HG02759 (cell line): ENCODE results near the gene EYA4.

Experiments used
- ATAC-seq: cut with Tn5 transposase; IDR thresholded peaks from one replicate; pipeline ENCODE4 v1.9.1; 2021; ENCODE audit warnings: mild to moderate bottlenecking, moderate library complexity; ENCODE audit not compliant: unreplicated experiment

EYA4 gene

DNA sequence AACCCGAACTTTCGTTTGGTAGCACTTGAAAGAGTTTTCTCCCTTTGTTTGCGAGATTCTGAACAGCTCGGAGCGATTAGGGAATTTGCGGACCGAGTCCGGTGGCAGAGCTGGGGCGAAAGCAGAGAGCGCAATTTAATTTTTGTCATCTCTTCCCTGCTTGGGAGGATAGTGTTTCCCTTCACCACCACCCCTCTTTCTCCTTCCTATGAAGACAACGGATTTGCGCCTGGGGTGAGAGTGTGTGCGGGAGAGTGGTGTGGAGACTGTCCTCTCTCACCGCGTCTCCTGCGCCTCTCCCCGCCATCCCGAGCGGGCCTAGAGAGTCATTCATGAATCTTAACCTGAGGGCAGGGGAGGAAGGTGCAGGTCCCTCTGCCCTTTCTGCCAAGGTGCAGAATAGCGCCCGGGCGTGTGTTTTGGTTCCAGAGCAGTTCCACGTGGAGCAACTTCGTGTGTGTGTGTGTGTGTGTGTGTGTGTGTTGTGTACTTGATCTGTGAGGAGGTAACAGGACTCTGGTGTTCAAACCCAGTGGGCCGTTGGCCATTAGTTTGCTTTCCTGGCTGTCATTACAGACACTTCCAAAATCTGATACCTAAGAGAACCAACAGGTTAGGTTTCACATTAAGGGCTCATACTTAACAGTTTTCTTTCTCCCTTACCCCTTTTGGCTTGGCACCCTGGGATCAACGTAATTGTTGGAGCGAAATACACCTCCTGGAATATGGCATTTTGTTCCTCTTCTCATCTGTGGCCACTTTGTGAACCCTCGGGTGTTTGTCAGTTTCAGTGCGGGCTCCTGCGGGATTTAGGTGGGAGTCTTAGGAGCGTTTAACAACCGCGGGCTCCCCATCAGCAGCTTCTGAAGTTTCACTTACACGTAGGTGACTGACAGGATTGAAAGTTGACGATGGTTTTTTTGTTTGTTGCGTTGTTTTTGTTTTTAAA lies 1.8 kb downstream of the EYA4 start:
- ATAC-seq = no peak

DNA sequence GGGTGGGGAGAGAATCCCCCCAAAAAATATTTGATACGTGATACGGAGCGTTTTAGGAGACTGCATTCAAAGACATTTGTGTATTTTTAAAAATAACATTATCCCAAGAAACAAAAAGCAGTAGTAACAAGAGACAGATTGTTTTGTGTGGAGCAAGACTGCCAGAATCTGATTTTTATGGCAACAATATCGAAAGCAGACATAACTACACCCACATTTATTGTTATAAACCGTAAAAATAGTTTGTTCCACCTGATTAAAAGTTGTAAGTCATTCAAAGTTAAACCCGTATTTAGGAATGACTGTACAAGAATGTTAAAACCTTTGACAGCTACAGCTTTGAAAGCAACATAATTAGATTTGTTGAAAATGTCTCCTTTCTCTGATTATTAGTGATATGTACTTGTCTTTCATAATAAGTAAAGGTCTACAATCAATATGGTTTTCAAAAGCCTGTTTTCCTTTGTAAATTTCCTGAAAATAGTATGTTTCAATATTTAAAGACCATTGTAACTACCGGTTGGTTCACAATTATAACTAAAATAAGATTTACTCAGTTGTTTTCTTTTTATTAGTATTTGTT lies 2.7 kb downstream of the EYA4 start:
- ATAC-seq = no peak

DNA sequence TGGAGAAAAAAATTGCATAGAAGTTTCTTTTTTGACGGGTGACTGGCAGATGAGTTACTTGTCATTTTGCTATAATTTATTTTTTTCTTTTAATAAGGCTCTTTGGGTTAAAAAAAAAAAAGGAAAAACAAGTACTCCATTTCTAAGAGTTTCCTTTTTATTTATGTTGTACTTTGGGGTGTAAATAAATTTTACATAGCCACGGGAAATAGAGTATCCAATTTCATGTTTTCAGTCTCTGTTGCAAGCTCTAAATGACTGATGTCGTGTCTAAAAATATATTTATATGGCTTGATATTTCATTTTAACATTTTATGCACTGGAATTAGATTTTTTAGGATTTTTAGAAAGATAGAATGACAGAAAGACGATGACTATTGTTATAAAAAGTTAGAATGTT lies 3.4 kb downstream of the EYA4 start:
- ATAC-seq = no peak

DNA sequence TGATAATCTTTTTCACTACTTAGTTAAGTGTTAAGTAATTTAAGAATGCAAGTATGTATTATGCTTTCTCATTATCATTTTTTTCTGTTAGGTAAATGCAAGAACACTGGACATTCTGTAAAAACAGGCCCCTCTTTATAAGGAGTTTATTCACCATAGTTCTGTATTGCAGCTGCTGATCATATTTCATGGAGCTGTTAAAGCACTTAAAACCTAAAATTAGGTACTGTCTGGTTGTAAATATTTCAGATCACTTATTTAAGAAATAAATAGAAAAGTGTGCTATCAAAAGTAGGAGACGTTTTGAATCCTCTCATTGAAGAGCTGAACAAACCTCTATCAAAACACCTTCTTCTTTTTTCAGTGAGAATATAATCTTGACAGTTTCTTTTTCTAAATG lies 3.9 kb downstream of the EYA4 start:
- ATAC-seq = no peak

DNA sequence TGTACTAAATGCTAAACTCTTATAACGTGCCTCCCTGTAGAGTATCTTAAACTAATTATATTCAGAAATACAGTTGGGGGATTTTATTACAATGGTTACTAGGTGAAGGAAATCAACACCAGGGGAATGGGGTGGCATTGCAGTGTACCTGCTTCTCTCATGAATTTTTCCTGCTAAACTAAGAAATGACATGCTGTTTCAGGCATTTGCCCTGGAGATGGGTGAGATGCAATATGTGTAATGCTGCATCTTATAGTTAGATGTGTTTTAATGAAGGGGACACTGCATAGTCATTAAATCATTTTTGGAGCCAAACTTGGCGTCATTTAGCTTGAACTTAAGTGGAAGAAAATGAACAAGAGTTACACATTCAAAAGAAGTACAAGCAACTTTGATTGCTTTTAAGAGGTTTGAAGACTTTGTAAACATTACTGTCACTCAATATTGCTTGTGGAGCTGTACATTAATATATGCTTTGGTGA lies 4.3 kb downstream of the EYA4 start:
- no peak for ATAC-seq

DNA sequence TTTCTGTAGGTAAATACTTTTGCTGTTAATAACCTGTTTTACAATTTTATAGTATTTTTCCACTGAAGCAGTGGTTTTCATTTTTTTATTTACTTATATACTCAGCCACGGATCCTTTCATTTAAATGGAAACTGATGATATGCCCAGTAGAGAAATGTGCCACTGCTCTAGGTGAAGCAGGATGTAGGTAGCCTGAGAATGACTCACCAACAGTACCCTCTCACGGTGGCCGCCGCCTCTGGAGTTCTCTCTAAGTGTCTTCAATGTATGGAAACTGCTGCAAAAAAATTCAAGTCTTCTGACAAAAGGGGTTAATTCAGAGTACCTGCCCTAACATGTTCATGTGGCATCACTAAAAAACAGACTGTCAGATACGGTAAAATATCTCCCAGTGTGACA lies 6.4 kb downstream of the EYA4 start:
- no peak for ATAC-seq

DNA sequence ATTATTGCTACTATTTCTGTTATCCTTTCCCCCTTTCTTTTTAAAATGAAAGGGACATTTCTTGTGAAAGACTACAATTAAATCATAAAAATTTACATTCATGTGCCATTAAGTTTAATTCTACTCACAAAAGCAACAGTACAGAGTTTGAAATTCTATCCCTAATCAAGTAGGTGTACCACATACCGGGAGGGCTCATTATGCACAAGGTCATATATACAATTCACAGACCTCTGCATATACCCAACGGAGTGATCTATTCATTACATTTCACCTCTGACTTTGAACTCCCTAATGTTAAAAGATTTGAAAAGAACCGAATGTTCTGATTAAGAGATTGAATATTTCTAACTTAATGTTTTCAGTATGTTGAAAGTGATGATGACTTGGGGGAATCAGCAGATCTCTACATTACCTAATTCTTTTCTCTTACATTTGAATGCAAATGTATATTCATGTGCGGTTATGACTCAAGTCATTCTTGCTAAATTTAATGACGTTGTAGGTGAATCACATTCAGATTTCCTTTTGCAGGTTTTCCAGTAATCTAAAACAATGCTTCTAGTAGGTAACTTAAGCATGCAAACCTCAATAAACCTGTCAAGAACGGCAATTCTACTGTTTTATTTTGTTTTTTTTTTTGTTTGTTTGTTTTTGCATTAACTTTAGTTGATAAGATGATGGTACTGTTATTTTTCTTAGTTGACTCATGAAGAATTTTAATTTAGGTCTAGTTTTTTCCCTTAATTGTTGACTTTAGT lies 7.3 kb downstream of the EYA4 start:
- no peak for ATAC-seq

DNA sequence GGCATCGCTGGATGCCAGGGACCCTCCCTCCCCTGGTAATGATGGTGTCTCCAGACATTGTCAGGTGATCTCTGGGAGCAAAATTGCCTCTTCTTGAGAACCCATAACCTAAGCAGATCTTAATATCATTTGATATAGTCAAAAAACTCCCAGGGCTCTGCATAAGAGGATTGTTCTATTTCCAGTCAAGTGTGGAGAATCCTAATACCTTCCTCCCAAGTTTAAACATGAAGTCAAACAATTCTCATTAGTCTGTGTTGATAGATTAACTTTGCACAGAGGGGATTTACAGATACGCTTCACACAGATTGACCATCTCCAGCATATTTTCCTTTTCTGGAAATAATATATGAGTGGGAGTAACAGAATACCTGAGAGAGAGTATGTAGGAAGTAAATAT lies 10.5 kb downstream of the EYA4 start:
- no peak for ATAC-seq

DNA sequence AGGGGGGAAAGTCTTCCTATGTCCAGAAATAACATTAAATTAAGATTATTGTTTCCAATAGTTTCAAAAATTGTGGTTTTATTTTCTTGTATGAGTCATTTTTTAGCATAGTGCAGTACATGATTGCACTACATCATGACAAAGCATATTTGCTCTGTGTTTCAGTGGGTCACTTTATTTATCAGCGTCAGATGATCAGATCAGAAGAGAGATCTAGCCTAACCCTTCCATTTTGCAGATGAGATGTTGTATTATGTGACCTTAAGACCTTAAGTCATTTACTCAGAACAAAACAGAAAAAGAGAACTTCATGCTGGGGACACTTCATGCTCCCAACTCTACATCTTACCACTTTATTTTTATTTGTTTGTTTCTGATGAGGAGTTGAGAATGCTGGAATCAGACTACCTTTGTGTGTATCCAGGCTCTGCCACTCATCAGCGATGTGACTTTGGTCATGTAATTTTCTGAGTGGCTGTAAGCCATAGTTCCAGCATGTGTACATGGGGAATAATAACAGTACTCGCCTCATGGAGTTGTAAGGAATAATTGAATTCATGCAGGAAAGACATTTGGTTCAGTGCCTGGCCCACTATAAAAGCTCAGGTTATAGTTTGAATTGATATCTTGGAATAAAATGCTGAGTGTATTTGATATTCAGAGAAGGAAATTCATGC lies 13.5 kb downstream of the EYA4 start:
- ATAC-seq = no peak

DNA sequence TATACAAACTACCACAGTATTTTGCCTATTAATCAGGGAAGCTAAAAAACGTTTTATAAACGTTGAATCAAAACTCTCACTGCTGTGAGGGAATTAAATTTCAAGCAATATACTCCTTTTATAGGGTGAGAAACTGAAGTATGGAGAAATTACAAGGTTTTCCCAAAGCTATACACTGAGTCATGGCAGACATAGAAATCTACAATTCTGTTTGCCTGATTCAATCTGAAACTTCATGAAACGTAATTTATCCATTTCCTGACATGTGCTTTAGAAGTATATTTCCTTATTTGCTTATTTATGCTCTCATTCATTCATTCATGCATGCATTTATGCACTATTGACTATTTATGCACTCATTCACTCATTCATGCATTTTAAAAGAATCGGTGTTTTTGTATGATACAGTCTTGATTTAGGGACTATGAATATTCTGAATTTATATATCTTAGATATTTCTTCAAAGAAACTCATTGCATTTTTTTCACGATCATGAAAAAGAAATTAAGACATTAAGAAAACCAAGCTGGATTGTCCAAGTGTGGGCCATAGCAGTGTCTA lies 16.5 kb downstream of the EYA4 start:
- no peak for ATAC-seq

DNA sequence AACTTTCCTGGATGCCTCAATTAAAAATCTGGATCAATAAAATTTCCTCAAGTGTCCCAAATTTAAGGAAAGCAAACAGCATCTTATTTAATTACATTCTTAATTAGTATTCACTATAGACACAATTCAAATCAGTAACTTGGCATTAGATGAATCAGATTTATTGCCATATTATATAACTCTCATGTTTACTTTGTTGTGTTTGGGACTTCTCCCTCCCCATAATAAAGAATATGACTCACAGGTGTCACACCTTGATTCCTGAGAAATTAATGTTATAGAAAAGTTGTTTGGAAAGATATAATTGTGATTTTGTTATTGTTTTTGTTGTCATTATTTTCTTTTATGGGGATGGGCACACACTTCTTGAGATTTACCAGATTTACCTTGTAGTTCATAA lies 18.4 kb downstream of the EYA4 start:
- ATAC-seq = no peak

DNA sequence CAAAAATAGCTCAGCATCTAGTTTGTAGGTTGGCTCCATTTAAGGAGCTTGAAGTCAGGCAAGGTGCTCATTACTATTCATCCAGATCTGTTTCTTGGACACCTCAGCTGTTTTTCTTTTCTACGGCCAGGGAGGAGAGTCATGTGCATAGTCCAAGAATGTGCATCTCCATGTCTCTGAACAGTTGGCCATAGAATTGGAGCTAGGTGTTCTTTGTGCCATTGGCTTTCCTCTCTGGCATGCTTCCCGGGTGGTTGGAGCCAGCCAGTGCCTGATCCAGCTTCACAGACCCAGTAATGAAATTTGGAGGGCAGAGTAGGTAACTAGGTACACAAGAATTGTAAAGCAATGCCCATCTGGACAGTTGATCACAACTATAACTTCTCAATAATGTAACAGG lies 21.6 kb downstream of the EYA4 start:
- no peak for ATAC-seq

DNA sequence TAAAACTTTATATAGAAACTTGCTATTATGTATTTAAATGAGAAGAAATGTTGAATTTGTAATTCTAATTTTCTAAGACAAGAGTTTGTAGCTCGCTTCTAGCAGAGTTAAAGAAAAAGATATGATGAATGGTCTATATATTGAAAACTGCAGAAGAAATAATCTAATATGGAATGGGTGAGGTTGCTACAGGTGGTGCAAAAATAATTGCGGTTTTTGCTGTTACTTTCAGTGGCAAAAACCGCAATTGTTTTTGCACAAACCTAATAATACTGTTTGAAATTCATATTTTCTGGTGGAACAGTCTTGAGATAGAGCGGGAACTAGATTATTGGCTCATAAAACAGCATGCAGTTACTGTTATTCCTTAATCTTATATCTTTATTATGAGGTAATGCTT lies 23.9 kb downstream of the EYA4 start:
- no peak for ATAC-seq

DNA sequence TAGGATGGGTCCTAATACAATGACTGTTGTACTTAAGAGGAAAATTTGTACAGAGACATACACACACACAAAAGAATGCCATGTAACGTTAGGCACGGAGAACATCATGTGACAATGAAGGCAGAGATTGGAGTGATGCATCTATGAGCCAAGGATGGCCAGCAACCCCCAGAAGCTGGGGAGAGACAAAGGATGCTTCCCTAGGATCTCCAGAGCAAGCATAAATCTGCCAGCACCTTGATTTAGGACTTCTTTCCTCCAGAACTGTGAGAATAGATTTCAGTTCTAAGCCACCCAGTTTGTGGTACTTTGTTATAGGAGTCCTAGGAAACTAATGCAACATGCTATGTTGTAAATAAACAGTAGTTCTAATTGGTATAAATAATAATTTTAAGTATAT lies 25.0 kb downstream of the EYA4 start:
- no peak for ATAC-seq

DNA sequence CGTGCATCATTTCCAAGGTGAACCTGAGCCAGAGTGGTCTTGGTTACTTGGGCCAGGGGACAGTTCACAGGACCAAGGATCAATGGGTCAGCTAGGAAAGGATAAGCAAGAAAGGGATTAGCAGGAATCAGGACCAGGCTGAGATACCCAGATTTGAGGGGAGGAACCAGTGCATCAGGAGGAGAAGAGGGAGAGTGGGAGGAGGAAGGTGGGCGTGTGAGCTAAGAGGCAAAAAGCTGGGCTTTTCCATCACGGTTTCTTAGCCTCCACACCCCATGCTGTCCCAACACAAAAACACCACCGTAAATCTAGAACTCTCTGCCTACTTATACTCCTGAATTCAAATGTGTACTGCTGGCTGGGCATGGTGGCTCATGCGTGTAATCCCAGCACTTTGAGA lies 27.5 kb downstream of the EYA4 start:
- no peak for ATAC-seq

DNA sequence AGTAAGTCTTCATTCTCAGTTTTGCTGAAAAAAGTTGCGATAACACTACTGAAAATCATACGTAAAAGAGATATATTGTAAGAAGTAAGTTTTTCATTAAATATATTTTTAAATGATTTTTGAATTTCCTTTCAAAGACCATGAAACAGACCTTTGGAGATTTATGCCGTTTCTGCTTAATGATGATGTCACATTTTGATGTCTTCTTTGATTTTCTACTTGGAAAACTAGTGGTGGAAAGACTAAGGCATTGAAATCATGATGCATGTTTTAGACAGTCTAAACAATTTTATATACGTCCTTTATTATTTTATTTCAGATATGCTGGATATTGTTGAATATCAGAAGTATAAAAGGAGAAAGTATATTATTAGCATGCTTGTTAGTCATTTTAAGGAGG lies 33.7 kb downstream of the EYA4 start:
- ATAC-seq = no peak

DNA sequence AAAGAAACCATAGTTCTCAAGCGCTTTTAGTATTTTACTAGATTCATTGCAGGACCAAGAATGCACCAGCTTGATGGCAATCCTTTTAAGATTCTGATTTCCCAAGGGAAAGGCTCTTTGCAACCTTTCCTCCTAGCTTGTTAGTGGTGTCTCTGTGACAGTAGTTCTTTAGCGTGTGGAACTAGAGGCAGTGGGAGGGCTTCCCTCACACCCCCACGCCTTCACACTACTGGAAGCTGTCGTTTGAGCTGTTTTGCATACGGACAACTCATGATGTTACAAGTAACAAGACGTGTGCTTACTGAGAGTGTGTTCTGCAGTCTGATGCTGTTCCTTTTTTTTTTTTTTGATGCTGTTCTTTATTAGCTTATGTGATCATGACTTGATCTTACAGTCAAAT lies 34.1 kb downstream of the EYA4 start:
- ATAC-seq = no peak

DNA sequence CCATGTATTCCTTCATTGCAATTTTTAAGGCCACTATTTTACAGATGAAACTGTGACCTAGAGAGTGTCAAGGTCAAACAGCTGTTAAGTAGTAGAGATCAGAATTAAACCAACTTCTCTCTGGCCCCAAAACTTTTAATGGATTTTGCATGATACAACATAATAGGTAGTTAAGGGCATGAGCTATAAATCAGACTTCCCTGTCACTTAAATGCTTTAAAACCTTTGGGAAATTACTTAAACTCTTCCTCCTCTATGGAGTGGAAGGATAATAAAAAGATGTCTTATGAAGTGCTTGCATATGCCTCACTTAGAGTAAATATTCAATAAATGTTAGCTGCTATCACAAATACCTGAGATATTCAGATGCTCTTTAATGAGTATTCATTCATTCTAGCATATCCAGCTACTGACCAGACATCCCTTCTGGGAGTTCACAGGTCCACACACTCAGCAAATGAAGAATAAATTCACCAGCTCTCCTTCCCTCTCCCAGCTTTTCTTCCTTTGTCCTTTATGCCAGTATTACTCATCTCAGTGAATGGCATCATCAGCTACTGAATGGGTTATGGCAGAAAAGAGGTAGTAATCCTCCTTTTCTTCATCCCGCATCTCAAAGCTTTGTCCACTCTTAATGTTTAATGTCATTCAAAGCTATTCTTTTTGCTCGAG lies 36.2 kb downstream of the EYA4 start:
- ATAC-seq = no peak

DNA sequence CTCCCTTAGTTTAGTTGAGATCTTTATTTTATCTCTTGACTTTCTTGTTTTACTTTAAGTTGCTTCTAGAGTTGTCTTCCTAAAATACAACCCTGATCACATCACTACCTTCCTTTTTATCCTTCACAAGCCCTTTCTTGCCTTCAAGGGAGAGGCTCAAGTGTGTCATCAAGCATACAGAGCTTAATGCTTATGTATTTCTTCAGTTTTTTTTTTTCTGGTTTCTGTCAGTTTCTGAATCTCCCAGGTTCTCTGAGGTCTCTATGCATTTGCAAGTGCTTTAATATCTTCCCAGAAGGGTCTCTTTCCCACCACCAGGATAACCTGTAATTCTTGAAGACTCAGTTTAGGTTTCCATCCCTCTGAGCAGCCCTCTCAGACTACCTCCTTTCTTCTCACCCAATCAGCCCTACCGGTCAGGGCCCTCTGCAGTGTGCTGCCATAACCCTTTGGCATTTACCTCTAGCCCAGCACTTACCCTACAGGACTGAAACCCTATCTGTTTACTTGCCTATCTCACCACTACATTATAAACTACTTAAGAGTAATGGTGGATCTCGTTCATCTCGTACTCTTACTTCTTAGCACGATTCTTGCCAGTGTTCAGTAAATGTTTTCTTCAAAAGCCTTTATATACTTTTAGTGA lies 36.9 kb downstream of the EYA4 start:
- ATAC-seq = no peak

DNA sequence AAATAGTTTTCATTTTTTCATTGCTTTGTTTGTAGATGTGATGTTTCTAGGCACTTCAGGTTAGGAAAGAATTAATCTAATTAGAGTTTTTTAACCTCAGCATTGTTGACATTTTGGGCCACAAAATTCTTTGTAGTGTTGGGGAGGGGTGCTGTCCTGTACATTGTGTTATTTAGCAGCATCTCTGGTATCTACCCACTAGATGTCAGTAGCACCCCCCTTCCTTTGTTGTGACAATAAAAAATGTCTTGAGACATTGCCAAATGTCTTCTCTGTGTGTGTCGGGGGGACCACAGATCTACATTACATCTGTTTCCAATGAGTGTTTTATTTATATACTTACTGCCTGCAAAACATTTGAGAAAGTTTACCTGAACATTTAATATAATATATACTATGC lies 45.6 kb downstream of the EYA4 start:
- no peak for ATAC-seq
